ENCODE results near the gene PPP4R3A. TPM values are rescaled to one million over a fixed set of nuclear protein-coding genes. Genes with fewer than 3 reads are reported as not detected.

Gene PPP4R3A
- total RNA-seq, 2 donors from 2014 or later, result 95.2 to 96.6 TPM

DNA sequence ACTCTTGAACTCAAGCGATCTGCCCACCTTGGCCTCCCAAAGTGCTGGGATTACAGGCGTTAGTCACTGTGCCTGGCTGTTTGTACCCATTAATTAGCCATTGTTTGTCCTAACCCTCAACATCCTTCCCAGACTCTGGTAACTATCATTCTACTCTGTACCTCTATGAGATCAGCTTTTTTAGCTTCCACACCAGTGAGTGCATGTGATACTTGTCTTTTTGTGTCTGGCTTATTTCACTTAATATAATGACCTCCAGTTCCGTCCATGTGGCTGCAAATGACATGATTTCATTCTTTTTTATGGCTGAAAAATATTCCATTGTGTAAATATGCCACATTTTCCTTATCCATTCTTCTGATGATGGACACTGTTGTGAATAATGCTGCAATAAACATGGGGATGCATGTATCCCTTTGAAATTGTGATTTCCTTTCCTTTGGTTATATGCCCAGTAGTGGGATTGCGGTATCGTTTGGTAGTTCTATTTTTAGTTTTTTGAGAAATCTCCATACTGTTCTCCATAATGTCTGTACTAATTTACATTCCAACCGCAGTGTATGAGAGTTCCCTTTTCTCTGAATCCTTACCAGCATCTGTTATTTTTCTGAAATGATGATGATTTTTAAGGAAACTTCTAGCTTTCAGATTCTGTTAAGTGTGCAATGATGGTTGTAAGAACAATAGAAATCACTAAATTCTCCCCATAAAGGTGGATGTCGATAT, 6.7 kb upstream of the PPP4R3A start:
- TF ChIP-seq, protein P1, sequence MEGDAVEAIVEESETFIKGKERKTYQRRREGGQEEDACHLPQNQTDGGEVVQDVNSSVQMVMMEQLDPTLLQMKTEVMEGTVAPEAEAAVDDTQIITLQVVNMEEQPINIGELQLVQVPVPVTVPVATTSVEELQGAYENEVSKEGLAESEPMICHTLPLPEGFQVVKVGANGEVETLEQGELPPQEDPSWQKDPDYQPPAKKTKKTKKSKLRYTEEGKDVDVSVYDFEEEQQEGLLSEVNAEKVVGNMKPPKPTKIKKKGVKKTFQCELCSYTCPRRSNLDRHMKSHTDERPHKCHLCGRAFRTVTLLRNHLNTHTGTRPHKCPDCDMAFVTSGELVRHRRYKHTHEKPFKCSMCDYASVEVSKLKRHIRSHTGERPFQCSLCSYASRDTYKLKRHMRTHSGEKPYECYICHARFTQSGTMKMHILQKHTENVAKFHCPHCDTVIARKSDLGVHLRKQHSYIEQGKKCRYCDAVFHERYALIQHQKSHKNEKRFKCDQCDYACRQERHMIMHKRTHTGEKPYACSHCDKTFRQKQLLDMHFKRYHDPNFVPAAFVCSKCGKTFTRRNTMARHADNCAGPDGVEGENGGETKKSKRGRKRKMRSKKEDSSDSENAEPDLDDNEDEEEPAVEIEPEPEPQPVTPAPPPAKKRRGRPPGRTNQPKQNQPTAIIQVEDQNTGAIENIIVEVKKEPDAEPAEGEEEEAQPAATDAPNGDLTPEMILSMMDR (conservative IDR thresholded peaks at IDR 0.05), result no peak
- 77 to 88% methylated on average over 2 to 5 of the region's 7 CpGs for WGBS, 2 experiments (ENCODE audit: insufficient coverage in 1 of 2, insufficient read length in 1 of 2)
- no peak overlapping the region for H3K27ac ChIP-seq (ENCODE audit: low read depth, low read length)
- H3K4me3 Mint-ChIP-seq, result no peak overlapping the region
- no peak for DNase-seq
- H3K9me3 ChIP-seq (ENCODE audit: control insufficient read depth, low read length), result no peaks in the 10 kb centered on the region
- no peaks in the 10 kb centered on the region for H3K36me3 ChIP-seq (ENCODE audit: control insufficient read depth, insufficient read depth, low read length)
- no peak overlapping the region for H3K4me3 ChIP-seq (ENCODE audit: low read length)
- no peaks in the 10 kb centered on the region for H3K27me3 ChIP-seq (ENCODE audit: control insufficient read depth, insufficient read depth, low read length, poor library complexity, severe bottlenecking)
- H3K4me1 Mint-ChIP-seq, result no peaks in the 10 kb centered on the region
- H3K27me3 Mint-ChIP-seq (ENCODE audit: insufficient read depth), result peaks cover 5% of the 10 kb centered on the region
- H3K4me1 ChIP-seq (ENCODE audit: control insufficient read depth, insufficient read depth, low read length), result no peaks in the 10 kb centered on the region
- no peaks in the 10 kb centered on the region for H3K36me3 Mint-ChIP-seq (ENCODE audit: low read depth)
- no peak overlapping the region for H3K9ac ChIP-seq (ENCODE audit: extremely low read depth, low read length, poor library complexity, severe bottlenecking)
- H3K9me3 Mint-ChIP-seq, result peaks cover 3% of the 10 kb centered on the region
- H3K27ac Mint-ChIP-seq, result no peak overlapping the region

DNA sequence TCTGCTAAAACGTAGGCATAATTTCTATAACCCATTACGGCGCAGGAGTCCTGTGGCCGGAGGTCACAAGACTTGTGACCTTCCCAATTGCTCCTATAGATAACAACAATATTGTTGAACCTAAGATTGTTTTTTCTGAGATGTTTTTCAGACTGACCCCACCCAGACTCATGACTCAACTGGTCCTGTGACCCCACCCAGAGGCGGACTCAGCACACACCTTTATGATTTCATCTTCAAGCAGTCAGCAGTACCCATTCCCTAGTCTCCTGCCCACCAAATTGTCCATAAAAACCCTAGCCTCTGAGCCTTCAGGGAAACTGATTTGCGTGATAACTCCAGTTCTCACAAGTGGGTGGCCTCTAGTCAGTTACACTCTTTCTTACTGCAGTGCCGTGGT, 5.9 kb upstream of the PPP4R3A start:
- H3K9me3 Mint-ChIP-seq, result no peaks in the 10 kb centered on the region
- no peak for DNase-seq
- no peaks in the 10 kb centered on the region for H3K27me3 ChIP-seq (ENCODE audit: control insufficient read depth, insufficient read depth, low read length, poor library complexity, severe bottlenecking)
- no peak overlapping the region for H3K4me3 Mint-ChIP-seq
- H3K9ac ChIP-seq (ENCODE audit: extremely low read depth, low read length, poor library complexity, severe bottlenecking), result no peak overlapping the region
- 81 to 100% methylated on average over 1 to 7 of the region's 7 CpGs for WGBS, 2 experiments (ENCODE audit: insufficient coverage in 1 of 2, insufficient read length in 1 of 2)
- no peak overlapping the region for H3K4me3 ChIP-seq (ENCODE audit: low read length)
- H3K4me1 Mint-ChIP-seq, result peaks cover 2% of the 10 kb centered on the region
- no peaks in the 10 kb centered on the region for H3K4me1 ChIP-seq (ENCODE audit: control insufficient read depth, insufficient read depth, low read length)
- H3K27me3 Mint-ChIP-seq (ENCODE audit: insufficient read depth), result peaks cover 1% of the 10 kb centered on the region
- no peak overlapping the region for H3K27ac Mint-ChIP-seq
- TF ChIP-seq, protein P1 (conservative IDR thresholded peaks at IDR 0.05), result no peak
- no peaks in the 10 kb centered on the region for H3K36me3 ChIP-seq (ENCODE audit: control insufficient read depth, insufficient read depth, low read length)
- no peaks in the 10 kb centered on the region for H3K36me3 Mint-ChIP-seq (ENCODE audit: low read depth)
- H3K9me3 ChIP-seq (ENCODE audit: control insufficient read depth, low read length), result no peaks in the 10 kb centered on the region
- no peak overlapping the region for H3K27ac ChIP-seq (ENCODE audit: low read depth, low read length)

DNA sequence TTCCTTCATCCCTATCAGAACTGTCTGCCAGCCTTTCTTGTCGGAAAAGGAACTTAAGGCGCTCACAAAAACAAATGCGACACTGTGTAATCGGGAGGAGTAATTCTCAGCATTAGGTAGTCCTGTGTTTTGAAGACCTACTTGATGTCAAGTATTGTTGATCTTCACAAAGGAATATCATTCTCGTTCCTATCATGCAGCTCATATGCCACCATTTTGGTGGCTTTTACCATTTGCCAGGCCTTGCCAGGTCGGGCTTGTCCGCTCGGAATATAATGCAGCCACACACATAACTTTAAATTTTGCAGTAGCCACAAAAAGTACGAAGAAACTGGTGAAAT, 903 bp upstream of the PPP4R3A start:
- TF ChIP-seq, protein P1 (conservative IDR thresholded peaks at IDR 0.05), result no peak
- Histone ChIP-seq H3K27me3 (ENCODE audit: control insufficient read depth, insufficient read depth, low read length, poor library complexity, severe bottlenecking) (no peaks in the 10 kb centered on the region), H3K9ac (ENCODE audit: extremely low read depth, low read length, poor library complexity, severe bottlenecking) (peak overlapping the region; percentile 90), H3K36me3 (ENCODE audit: control insufficient read depth, insufficient read depth, low read length) (peaks cover 24% of the 10 kb centered on the region), H3K4me1 (ENCODE audit: control insufficient read depth, insufficient read depth, low read length) (peaks cover 3% of the 10 kb centered on the region), H3K9me3 (ENCODE audit: control insufficient read depth, low read length) (peaks cover 4% of the 10 kb centered on the region), H3K27ac (ENCODE audit: low read depth, low read length) (peak overlapping the region; percentile 99), H3K4me3 (ENCODE audit: low read length) (peak overlapping the region; percentile 96)
- Mint-ChIP-seq H3K27ac (peak overlapping the region; percentile 100), H3K9me3 (no peaks in the 10 kb centered on the region), H3K4me3 (peak overlapping the region; percentile 96), H3K27me3 (ENCODE audit: insufficient read depth) (no peaks in the 10 kb centered on the region), H3K36me3 (ENCODE audit: low read depth) (peaks cover 9% of the 10 kb centered on the region), H3K4me1 (peaks cover 3% of the 10 kb centered on the region)
- WGBS, 2 experiments (ENCODE audit: insufficient coverage in 1 of 2, insufficient read length in 1 of 2), result 39 to 44% methylated on average over 8 to 9 of the region's 9 CpGs
- DNase-seq, result no peak

Measured in endodermal cell (in vitro differentiated cells).